Aorta (tissue), 5 donors: ENCODE results near the gene ARL4A. TPM values are rescaled to one million over a fixed set of nuclear protein-coding genes. Genes with fewer than 3 reads are reported as not detected.
"Not testable (repeated sequence)": the region's sequence is repeated elsewhere in the genome, so short reads cannot be mapped to it uniquely, and the experiment has no call there.

Source experiments
- ATAC-seq: fragments of 200-7000 bp; cut with Tn5 transposase; one replicate; pipeline ENCODE4 v1.9.1; 2022; ENCODE audit warnings: moderate library complexity; ENCODE audit not compliant: low FRiP score
- DNase-seq, 2 donors: peaks; one replicate each; pipeline ENCODE4 v3.0.0-alpha.2; 2020
- H3K27ac ChIP-seq, 2 donors: one replicate each; pipeline ENCODE4 v1.5.1; 2013; ENCODE audit warnings: low read length in 2 of 2, mild to moderate bottlenecking in 2 of 2, moderate library complexity in 2 of 2, control low read depth in 1 of 2, inconsistent platforms in 1 of 2, low read depth in 1 of 2
- H3K27me3 ChIP-seq, 2 donors: one replicate each; pipeline ENCODE4 v1.6.1; 2013; ENCODE audit warnings: control low read depth in 1 of 2, low read length in 1 of 2, mild to moderate bottlenecking in 1 of 2, moderate library complexity in 1 of 2; ENCODE audit not compliant: insufficient read depth in 2 of 2, control insufficient read depth in 1 of 2
- H3K36me3 ChIP-seq, 2 donors: one replicate each; pipeline ENCODE4 v1.6.1; 2013; ENCODE audit warnings: control low read depth in 1 of 2, low read length in 1 of 2, mild to moderate bottlenecking in 1 of 2; ENCODE audit not compliant: insufficient read depth in 2 of 2, control insufficient read depth in 1 of 2
- H3K4me1 ChIP-seq, 2 donors: one replicate each; pipeline ENCODE4 v1.6.1; 2013; ENCODE audit warnings: low read length in 2 of 2, control low read depth in 1 of 2, mild to moderate bottlenecking in 1 of 2, moderate library complexity in 1 of 2; ENCODE audit not compliant: insufficient read depth in 2 of 2, control insufficient read depth in 1 of 2
- H3K4me3 ChIP-seq, 2 donors: one replicate each; pipeline ENCODE4 v1.5.1; 2013; ENCODE audit warnings: low read length in 2 of 2, control low read depth in 1 of 2, mild to moderate bottlenecking in 1 of 2
- H3K9me3 ChIP-seq: one replicate; pipeline ENCODE4 v1.6.1; 2013; ENCODE audit warnings: mild to moderate bottlenecking, low read length; ENCODE audit not compliant: control insufficient read depth
- WGBS, 2 donors: extraction: QIAGEN DNeasy Blood & Tissue Kit; methylation state at CpG; one replicate each; pipeline ENCODE4 v1.1.7; 2013; 5-methylcytosine and 5-hydroxymethylcytosine counted together
- intact Hi-C, 2 donors: fragments of 100-400 bp; cut with DNase I; formaldehyde crosslinking; loops; one replicate each; pipeline versions ENCODE4 v1.14.2 to v1.15.0; 2022
- polyA plus RNA-seq, 2 donors: library from polyadenylated mRNA; stranded (reverse); fragments of 200-250 nt; gene quantifications; one replicate each; pipeline ENCODE4 v1.2.3, GENCODE V29; 2013
- total RNA-seq, 2 donors: library from RNA; stranded (reverse); fragmentation: NEBNext Ultra II Directional; extraction: Animal tissue kit (Norgen Biotek cat#: 25700); gene quantifications; one replicate each; pipeline ENCODE4 v1.2.1, GENCODE V29; 2021
- donor health status: healthy with polysubstance abuse.
- donor health status: Bipolar disorder and iron deficiency.
- donor health status: DM: no; HTN: no; CAD: no.
- donor health status: DM: no; HTN: no; CAD: no.
- donor health status: DM: yes; HTN: yes; CAD: no.

The ARL4A gene
- total and polyA plus RNA-seq, 4 donors, result 2.7 to 40.4 (median 28.1) TPM

DNA sequence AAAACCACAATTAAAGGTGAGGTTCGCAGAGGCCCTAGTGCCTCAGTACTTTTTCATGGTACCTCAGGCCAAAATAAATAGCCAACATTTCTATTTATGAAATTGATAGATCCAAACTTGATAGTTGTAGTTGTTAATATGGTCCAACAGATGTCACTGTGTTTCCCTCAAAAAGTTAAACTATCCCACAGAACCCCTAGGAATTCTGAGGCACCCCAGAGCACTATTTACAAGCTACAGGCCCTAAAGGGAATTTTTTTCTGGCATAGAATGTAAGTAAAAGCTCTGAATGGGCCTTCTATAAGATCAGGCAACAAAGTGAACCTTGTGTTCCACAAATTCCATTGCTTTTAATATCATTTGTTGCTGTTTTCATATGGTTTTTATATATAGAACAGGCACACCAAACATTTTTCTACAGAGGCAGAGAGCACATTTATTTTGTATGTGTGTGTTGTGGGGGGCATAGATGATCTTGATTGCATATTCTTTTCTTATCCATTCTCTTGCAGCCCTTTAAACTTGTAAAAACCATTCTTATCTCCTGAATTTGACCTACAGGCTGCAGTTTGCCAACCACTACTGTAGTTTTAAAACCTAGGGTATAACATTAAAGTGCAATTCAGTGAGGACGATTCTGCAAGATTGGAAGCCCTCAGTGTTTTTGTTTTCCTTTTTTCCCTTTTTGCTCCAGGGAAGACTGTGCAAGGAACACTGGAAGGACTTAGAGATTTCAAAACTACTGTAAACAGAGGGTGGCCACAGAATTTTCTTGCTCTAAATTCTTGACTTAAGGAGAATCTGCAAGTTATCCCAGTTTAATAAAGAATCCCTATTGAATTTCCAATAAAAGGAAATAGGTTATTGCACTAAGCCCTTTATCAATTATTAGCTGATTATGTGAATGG is 3.5 kb upstream of the ARL4A start:
- DNase-seq (no peak), ATAC-seq (no peak)
- no peaks in the 10 kb centered on the region for H3K9me3 ChIP-seq
- H3K4me3 ChIP-seq, result no peak overlapping the region
- intact Hi-C loops, result loop anchor here (5.0 to 10.0 kb wide), 2 partner anchors 201 to 578 kb away; no protein-coding TSS in a partner anchor
- no peaks in the 10 kb centered on the region for H3K4me1 ChIP-seq
- WGBS, 2 donors, result 26 to 32% methylated on average over 2 of the region's 2 CpGs
- no peaks in the 10 kb centered on the region for H3K36me3 ChIP-seq
- peaks cover 0 to 1% of the 10 kb centered on the region in 2 donors for H3K27me3 ChIP-seq
- H3K27ac ChIP-seq, result no peak overlapping the region

DNA sequence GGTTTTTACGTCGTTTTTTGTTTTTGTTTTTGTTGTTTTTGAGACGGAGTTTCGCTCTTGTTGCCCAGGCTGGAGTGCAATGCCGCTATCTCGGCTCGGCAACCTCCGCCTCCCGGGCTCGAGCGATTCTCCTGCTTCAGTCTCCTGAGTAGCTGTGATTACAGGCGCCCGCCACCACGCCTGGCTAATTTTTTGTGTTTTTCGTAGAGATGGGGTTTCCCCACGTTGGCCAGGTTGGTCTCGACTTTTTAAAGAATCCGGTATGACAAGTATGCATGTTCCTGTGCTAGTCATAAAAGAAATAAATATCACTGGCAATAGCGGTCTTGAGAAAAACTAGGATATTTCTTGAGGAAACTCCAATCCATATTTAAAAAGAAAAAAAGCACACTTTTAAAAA is 2.7 kb upstream of the ARL4A start:
- H3K36me3 ChIP-seq, result no peaks in the 10 kb centered on the region
- ATAC-seq (no peak), DNase-seq (no peak)
- no peaks in the 10 kb centered on the region for H3K9me3 ChIP-seq
- no peaks in the 10 kb centered on the region for H3K27me3 ChIP-seq
- WGBS, 2 donors, result 88 to 89% methylated on average over 19 of the region's 19 CpGs
- H3K4me1 ChIP-seq, result no peaks in the 10 kb centered on the region
- H3K4me3 ChIP-seq, result no peak overlapping the region
- intact Hi-C loops, result loop anchor here (5.0 to 10.0 kb wide), 2 partner anchors 200 to 578 kb away; no protein-coding TSS in a partner anchor
- H3K27ac ChIP-seq, result no peak overlapping the region

DNA sequence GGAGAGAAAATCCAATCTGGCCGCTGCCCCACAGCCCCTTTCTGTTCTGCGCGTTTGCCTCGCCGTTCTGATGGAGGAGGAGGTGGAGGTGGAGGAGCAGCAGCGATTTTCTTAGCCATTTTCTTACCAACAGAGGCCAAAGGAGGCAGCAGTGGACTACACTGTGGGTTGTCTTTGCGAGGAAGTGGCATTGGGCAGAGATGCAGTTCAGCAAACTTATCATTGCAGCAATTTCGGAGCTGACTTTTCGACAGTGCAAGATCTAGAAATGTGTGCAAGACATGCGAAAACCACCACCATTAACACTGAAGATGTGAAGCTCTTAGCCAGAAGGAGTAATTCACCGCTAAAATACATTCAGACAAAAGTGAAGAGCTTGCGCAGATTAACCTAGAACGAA is 1.9 kb upstream of the ARL4A start:
- Histone ChIP-seq H3K4me1 (no peaks in the 10 kb centered on the region), H3K36me3 (no peaks in the 10 kb centered on the region), H3K27me3 (no peaks in the 10 kb centered on the region), H3K4me3 (no peak overlapping the region), H3K27ac (no peak overlapping the region), H3K9me3 (no peaks in the 10 kb centered on the region)
- no peak for ATAC-seq
- DNase-seq, result no peak
- intact Hi-C loops, result loop anchor here (5.0 to 10.0 kb wide), 2 partner anchors 199 to 577 kb away; no protein-coding TSS in a partner anchor
- WGBS, 2 donors, result 53 to 67% methylated on average over 13 of the region's 13 CpGs

DNA sequence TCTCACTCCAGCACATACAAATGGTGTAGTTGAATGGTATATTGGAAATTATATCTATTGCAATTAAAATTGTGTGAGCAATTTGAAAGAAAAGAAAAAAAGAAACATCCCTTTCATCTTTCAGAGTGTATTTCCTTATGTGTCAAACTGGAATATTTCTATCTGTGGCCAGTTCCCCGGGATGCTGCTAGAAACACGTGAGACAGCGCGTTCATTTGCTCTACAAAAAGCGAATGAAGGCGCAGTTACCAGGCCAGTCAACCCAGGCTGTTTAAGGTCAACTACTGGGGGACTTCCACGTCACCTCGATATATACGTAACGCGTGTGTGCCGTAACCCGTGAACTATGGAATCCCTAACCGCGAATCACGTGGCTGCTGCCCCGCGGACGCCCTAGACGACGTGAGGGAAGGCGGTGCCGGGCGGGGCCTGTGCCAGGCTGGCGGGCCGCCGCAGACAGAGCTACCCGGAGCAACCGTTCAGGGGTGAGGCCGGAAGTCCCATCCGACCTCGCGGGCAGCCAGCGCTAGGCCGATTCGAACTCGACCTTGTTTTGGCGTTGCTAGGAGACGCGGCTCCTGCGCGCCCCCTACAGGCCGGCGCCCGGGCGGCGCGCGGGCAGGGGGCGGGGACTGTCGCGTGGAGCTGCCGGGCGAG is 1.1 kb upstream of the ARL4A start:
- WGBS, 2 donors, result 5 to 7% methylated on average over 42 to 54 of the region's 54 CpGs
- peak; percentile 96 to 97 for DNase-seq
- Histone ChIP-seq H3K27ac (no peak overlapping the region), H3K9me3 (no peaks in the 10 kb centered on the region), H3K27me3 (no peaks in the 10 kb centered on the region), H3K4me1 (no peaks in the 10 kb centered on the region), H3K36me3 (no peaks in the 10 kb centered on the region), H3K4me3 (peak overlapping the region; percentile 73 to 93)
- peak; percentile 96 for ATAC-seq
- intact Hi-C loops, result loop anchor here (5.0 to 10.0 kb wide), 2 partner anchors 198 to 576 kb away; no protein-coding TSS in a partner anchor

DNA sequence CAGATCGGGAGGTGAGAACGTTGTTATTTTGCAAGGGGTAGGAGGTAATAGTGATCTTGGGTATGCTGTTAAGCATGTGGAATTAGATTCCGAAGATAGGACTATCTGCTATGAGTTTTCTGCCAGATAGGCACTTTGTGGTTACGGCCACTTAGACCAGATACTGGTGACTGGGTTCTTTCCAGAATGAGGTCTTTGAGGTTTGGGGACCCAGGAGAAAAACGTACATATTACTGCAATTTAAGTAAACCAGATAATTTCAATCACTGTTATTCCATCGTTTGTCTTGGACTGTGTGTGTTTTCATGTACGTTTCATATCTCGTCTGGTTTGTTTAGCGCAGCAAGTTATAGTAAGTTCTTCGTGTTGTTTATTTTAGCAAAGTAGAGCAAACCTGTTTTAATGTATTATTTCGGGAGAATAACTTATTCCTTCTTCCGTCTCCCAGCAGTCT is 312 bp downstream of the ARL4A start:
- no peak for DNase-seq
- Histone ChIP-seq H3K4me1 (no peaks in the 10 kb centered on the region), H3K27ac (no peak overlapping the region), H3K4me3 (peak overlapping the region; percentile 2 to 73), H3K36me3 (no peaks in the 10 kb centered on the region), H3K9me3 (no peaks in the 10 kb centered on the region), H3K27me3 (no peaks in the 10 kb centered on the region)
- no peak for ATAC-seq
- intact Hi-C loops, result loop anchor here (5.0 to 10.0 kb wide), 2 partner anchors 197 to 575 kb away; no protein-coding TSS in a partner anchor
- 2 to 4% methylated on average over 12 of the region's 12 CpGs for WGBS, 2 donors

DNA sequence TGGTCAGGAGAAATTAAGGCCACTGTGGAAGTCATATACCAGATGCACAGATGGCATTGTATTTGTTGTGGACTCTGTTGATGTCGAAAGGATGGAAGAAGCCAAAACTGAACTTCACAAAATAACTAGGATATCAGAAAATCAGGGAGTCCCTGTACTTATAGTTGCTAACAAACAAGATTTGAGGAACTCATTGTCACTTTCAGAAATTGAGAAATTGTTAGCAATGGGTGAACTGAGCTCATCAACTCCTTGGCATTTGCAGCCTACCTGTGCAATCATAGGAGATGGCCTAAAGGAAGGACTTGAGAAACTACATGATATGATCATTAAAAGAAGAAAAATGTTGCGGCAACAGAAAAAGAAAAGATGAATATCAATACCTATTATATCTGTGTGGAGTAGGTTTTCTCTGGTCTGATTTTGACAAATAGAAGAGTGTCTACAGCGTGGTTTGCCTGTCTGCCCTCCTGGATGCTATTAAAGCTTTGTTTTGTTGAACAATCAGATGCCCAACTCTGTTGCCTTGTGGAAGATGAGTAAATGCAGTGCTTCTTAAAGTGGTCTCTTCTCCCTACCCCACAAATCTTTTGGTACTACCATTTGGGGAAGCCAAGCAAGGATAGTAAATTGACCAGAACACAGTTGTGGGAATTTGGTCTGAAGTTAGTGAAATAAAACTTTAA is 1.2 kb downstream of the ARL4A start:
- not testable (repeated sequence) for H3K4me3 ChIP-seq, DNase-seq, H3K36me3 ChIP-seq, ATAC-seq, H3K4me1 ChIP-seq, H3K27me3 ChIP-seq, H3K9me3 ChIP-seq, H3K27ac ChIP-seq
- WGBS, 2 donors, result 90 to 93% methylated on average over 2 to 3 of the region's 3 CpGs
- intact Hi-C loops, result loop anchor here (5.0 to 10.0 kb wide), 2 partner anchors 196 to 574 kb away; no protein-coding TSS in a partner anchor

DNA sequence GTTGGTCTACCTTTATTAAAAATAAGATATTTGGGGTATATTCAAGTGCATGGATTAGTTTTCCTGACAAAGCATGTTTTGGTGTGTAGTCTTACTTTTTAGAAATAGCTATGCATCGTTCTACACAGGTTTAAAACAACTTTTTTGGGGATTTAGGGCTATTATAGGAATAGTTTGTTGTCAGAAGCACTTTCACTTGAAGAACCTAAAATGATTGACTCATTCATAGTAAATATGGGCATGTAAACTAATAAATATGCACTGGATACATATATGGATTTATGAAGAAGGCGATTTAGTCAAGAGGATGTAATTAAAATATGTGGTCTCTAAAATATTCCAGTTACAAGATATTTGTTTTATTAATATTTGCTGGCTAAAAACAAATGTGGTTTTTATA is 2.0 kb downstream of the ARL4A start:
- no peak overlapping the region for H3K27ac ChIP-seq
- no peaks in the 10 kb centered on the region for H3K36me3 ChIP-seq
- no peak for ATAC-seq
- H3K9me3 ChIP-seq, result no peaks in the 10 kb centered on the region
- H3K4me1 ChIP-seq, result no peaks in the 10 kb centered on the region
- intact Hi-C loops, result loop anchor here (5.0 to 10.0 kb wide), 2 partner anchors 195 to 573 kb away; no protein-coding TSS in a partner anchor
- WGBS, 2 donors, result 75 to 76% methylated on average over 2 of the region's 2 CpGs
- no peak for DNase-seq
- no peak overlapping the region for H3K4me3 ChIP-seq
- no peaks in the 10 kb centered on the region for H3K27me3 ChIP-seq
